Measurements from ENCODE around the gene KCNK4. TPM values are rescaled to one million over a fixed set of nuclear protein-coding genes. Genes with fewer than 3 reads are reported as not detected.

The KCNK4 gene
- total and polyA plus RNA-seq, 2 of the 13 experiments (the other 11 are each of a cell fraction or from before 2014, with no cell fraction given), result not detected

- no peak for TF ChIP-seq SNAPC4 (CRISPR knock-in tag; IDR thresholded peaks at IDR 0.05)
- TF ChIP-seq ZNF615 (CRISPR knock-in tag; IDR thresholded peaks at IDR 0.05; ENCODE audit: borderline replicate concordance), result no peak
- no peak for TF ChIP-seq BHLHE40 (IDR thresholded peaks at IDR 0.05; ENCODE audit: low read length)
- TF ChIP-seq ZNF839 (CRISPR knock-in tag; IDR thresholded peaks at IDR 0.05; ENCODE audit: borderline replicate concordance), result no peak
- no peak for TF ChIP-seq ZNF883 (CRISPR knock-in tag; IDR thresholded peaks at IDR 0.05; ENCODE audit: not compliant biosample characterization)
- TF ChIP-seq NR2F6 (IDR thresholded peaks at IDR 0.05), result no peak
- no peak for TF ChIP-seq NR2F6 (CRISPR knock-in tag; IDR thresholded peaks at IDR 0.05)
- TF ChIP-seq MAFK (conservative IDR thresholded peaks at IDR 0.05 in 1 of 2, IDR thresholded peaks at IDR 0.05 in 1 of 2; ENCODE audit: low read length in 2 of 2), result peak in 1 of 2 experiments; percentile 52; a peak in 2 of 4 replicates
- no peak for TF ChIP-seq HNRNPLL (IDR thresholded peaks at IDR 0.05; ENCODE audit: low read depth, low read length, poor library complexity, severe bottlenecking)
Measured at GRCh38 chr11:64339286-64339685, 48.2 kb downstream of the KCNK4 start (continued).

Data from HepG2 (cell line).